Smooth muscle cell (in vitro differentiated cells): Measurements from ENCODE around the gene FXN. TPM values are rescaled to one million over a fixed set of nuclear protein-coding genes. Genes with fewer than 3 reads are reported as not detected.

ENCODE experiments used
- DNase-seq: peaks from one replicate; lab custom pipeline; 2025; ENCODE audit not compliant: unreplicated experiment; lab: John Stamatoyannopoulos, UW
- H2AFZ ChIP-seq: fragments of 200-600 bp; sonication (generic); 2 replicates; pipeline ENCODE4 v1.6.0; 2016; ENCODE audit warnings: antibody characterized with exemption, low read depth, mild to moderate bottlenecking
- H3F3A ChIP-seq: fragments of 200-600 bp; sonication (generic); 2 replicates; pipeline ENCODE4 v1.6.0; 2017; ENCODE audit warnings: antibody characterized with exemption, low read depth
- H3K27ac ChIP-seq: fragments of 200-600 bp; sonication (generic); 2 replicates; pipeline ENCODE4 v1.5.1; 2016; ENCODE audit warnings: low read depth, mild to moderate bottlenecking
- H3K27me3 ChIP-seq: fragments of 200-600 bp; sonication (generic); 2 replicates; pipeline ENCODE4 v1.6.1; 2016; ENCODE audit warnings: low read depth, mild to moderate bottlenecking
- H3K36me3 ChIP-seq: fragments of 200-600 bp; sonication (generic); 2 replicates; pipeline ENCODE4 v1.5.1; 2016; ENCODE audit warnings: low read depth
- H3K4me1 ChIP-seq: fragments of 200-600 bp; sonication (generic); 2 replicates; pipeline ENCODE4 v1.5.1; 2016; ENCODE audit warnings: low read depth
- H3K4me2 ChIP-seq: fragments of 200-600 bp; sonication (generic); 2 replicates; pipeline ENCODE4 v1.6.0; 2016; ENCODE audit warnings: mild to moderate bottlenecking
- H3K4me3 ChIP-seq: fragments of 200-600 bp; sonication (generic); 2 replicates; pipeline ENCODE4 v1.5.1; 2016; ENCODE audit warnings: mild to moderate bottlenecking
- H3K79me2 ChIP-seq: fragments of 200-600 bp; sonication (generic); 2 replicates; pipeline ENCODE4 v1.6.0; 2016; ENCODE audit warnings: low read depth, mild to moderate bottlenecking
- H3K9ac ChIP-seq: fragments of 200-600 bp; sonication (generic); 2 replicates; pipeline ENCODE4 v1.6.0; 2016; ENCODE audit warnings: low read depth
- H3K9me3 ChIP-seq: fragments of 200-600 bp; sonication (generic); replicated peaks from 2 replicates; pipeline ENCODE4 v1.5.1; 2016; ENCODE audit warnings: low read depth
- H4K20me1 ChIP-seq: fragments of 200-600 bp; sonication (generic); 2 replicates; pipeline ENCODE4 v1.6.0; 2016; ENCODE audit warnings: low read depth
- WGBS: methylation state at CpG from one replicate; pipeline ENCODE4 v1.1.7; 2016; ENCODE audit warnings: low lambda C conversion rate; 5-methylcytosine and 5-hydroxymethylcytosine counted together
- polyA plus RNA-seq: library from polyadenylated mRNA; unstranded; fragments of >200 nt; fragmentation: Nextera tagmentation; extraction: Ambion mirVana; gene quantifications from 2 replicates; pipeline ENCODE4 v1.2.1, GENCODE V29; 2016
- total RNA-seq: library from RNA; depleted of rRNA; stranded (reverse); fragments of >200 nt; gene quantifications from 2 replicates; pipeline ENCODE4 v1.2.3, GENCODE V29; 2014
- TF ChIP-seq, protein P1 (sequence below): fragments of 200-600 bp; sonication (generic); IDR thresholded peaks from 2 replicates; pipeline ENCODE4 v1.5.1; 2017; ENCODE audit warnings: borderline replicate concordance, mild to moderate bottlenecking, antibody characterized with exemption; ENCODE audit not compliant: insufficient read depth, poor library complexity, severe bottlenecking

The FXN gene
- total and polyA plus RNA-seq, 2 experiments from 2014 or later = 15.2 to 16.0 TPM

DNA sequence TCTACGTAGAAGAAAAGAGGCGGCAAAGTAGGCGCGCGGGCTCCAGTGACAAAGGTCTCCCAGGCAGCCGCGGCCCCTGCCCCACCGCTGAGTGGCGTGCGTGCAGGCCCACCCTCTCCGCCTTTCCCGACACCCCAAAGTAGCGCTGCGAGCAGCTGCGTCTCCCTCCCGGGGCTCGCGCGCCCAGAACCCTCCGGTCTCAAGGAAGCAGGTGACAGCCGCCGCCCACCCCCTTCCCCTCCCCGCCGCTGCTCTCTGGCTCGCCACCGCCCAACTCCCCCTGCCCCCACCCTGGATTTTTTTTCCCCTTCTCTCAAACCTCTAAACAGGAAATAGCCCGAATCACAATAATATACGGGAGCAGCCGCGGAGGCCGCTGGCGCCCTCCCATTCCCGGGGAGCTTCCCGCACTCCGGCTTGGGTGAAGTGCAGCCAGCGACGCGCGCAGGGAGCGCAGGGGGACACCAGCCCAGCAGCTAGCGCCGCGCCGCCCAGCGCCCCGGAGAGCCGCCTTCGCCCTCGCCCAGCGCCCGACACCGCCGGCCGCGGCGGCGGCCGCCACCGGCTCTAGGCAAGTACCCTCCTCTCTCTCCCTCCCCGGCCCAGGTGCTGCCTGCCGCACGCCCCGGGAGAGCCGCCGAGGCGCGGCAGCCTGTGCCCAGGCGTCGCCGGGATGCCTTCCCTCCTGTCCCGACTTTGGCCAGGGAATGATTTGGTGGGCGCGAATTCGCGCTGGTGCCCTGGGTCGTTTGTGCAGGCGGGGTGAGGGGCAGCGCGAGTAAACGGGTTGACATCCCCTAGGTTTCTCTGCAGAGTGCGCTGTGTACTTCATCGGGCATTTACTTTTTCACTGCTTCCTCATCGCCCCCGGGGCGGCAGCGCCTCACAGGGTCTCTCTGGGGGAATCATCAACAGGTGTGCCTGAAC, 85.9 kb downstream of the FXN start:
- Histone ChIP-seq H3K36me3 (no peaks in the 10 kb centered on the region), H3F3A (no peaks in the 10 kb centered on the region), H3K79me2 (no peaks in the 10 kb centered on the region), H3K4me2 (peak overlapping the region; percentile 87), H3K9ac (peak overlapping the region; percentile 59), H3K9me3 (no peaks in the 10 kb centered on the region), H4K20me1 (no peaks in the 10 kb centered on the region), H3K4me3 (peak overlapping the region; percentile 61), H3K4me1 (peaks cover 7% of the 10 kb centered on the region), H3K27ac (peak overlapping the region; percentile 79), H3K27me3 (peaks cover 29% of the 10 kb centered on the region), H2AFZ (no peak overlapping the region)
- WGBS = under 1% methylated on average over 43 of the region's 86 CpGs
- TF ChIP-seq, protein P1, sequence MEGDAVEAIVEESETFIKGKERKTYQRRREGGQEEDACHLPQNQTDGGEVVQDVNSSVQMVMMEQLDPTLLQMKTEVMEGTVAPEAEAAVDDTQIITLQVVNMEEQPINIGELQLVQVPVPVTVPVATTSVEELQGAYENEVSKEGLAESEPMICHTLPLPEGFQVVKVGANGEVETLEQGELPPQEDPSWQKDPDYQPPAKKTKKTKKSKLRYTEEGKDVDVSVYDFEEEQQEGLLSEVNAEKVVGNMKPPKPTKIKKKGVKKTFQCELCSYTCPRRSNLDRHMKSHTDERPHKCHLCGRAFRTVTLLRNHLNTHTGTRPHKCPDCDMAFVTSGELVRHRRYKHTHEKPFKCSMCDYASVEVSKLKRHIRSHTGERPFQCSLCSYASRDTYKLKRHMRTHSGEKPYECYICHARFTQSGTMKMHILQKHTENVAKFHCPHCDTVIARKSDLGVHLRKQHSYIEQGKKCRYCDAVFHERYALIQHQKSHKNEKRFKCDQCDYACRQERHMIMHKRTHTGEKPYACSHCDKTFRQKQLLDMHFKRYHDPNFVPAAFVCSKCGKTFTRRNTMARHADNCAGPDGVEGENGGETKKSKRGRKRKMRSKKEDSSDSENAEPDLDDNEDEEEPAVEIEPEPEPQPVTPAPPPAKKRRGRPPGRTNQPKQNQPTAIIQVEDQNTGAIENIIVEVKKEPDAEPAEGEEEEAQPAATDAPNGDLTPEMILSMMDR = no peak
- DNase-seq = no peak

DNA sequence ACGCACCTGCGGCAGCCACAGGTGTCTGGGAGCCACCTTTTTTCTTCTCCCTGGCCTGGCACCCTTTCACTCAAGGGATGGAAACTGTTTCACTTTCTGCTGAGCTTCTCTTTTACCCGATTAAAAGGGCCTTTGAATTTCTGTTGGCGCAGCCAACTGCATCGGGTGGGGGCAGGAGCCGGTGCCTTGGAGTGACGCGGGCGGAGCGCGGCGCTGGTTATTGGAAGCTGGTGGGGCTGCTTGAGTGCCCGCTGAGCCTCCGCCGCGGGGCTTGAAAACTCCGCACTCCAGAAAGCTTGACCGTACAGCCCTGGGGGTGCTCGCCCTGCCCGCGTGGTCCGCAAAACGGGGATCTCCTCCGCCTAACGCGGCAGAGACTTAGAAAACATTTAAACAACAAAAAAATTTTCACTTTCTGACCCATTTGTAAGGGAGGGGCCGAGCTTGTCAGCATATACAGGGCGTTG, 86.6 kb downstream of the FXN start:
- Histone ChIP-seq H3K27me3 (peaks cover 29% of the 10 kb centered on the region), H3K9ac (peak overlapping the region; percentile 59), H3K4me3 (peak overlapping the region; percentile 61), H3F3A (no peaks in the 10 kb centered on the region), H4K20me1 (no peaks in the 10 kb centered on the region), H3K4me2 (peak overlapping the region; percentile 87), H3K9me3 (no peaks in the 10 kb centered on the region), H3K36me3 (no peaks in the 10 kb centered on the region), H3K4me1 (peaks cover 7% of the 10 kb centered on the region), H3K79me2 (no peaks in the 10 kb centered on the region), H3K27ac (peak overlapping the region; percentile 79), H2AFZ (peak overlapping the region; percentile 17)
- DNase-seq = peak; percentile 11
- TF ChIP-seq, protein P1 = no peak
- 2% methylated on average over 28 of the region's 28 CpGs for WGBS

DNA sequence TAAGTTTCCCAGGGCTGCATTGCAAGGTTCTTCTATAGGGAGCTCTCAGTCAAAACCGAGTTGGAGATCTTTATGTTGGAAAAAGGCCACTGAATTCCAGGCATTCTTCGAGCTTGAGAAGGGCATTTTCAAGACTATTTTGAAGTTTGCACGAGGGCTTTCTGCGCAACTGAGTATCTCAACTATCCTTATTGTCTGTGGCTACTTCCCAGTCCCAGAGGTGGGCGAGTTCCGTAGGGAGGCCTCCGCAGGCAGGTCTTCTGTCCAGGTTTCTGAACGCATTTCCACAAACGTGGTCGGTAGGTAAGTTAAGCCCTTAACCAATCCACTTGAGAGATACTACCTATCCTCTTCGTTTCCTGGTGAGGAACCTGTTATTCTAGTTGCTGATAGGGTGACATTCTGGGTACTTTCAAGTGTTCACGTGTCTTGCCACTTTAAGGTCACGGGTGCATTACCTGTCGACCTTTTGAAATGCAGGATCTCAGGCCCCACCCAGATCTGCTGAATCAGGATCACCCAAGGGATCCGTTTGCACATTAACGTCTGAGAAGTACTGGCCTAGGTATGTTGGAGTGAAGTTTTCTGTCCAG, 87.1 kb downstream of the FXN start:
- H3K36me3 ChIP-seq = no peaks in the 10 kb centered on the region
- no peaks in the 10 kb centered on the region for H4K20me1 ChIP-seq
- peak overlapping the region; percentile 59 for H3K9ac ChIP-seq
- H3K4me2 ChIP-seq = peak overlapping the region; percentile 87
- H3F3A ChIP-seq = no peaks in the 10 kb centered on the region
- TF ChIP-seq, protein P1 = no peak
- H3K27ac ChIP-seq = peak overlapping the region; percentile 79
- DNase-seq = no peak
- peaks cover 7% of the 10 kb centered on the region for H3K4me1 ChIP-seq
- H3K9me3 ChIP-seq = no peaks in the 10 kb centered on the region
- 11% methylated on average over 16 of the region's 16 CpGs for WGBS
- peak overlapping the region; percentile 17 for H2AFZ ChIP-seq
- peaks cover 29% of the 10 kb centered on the region for H3K27me3 ChIP-seq
- no peaks in the 10 kb centered on the region for H3K79me2 ChIP-seq
- H3K4me3 ChIP-seq = peak overlapping the region; percentile 61
